ENCODE data around the gene ID2.

- no peak for TF ChIP-seq CTCF (IDR thresholded peaks at IDR 0.05)
- no peak for TF ChIP-seq POLR2A (IDR thresholded peaks at IDR 0.05)
These were observed 31.6 kb upstream of the ID2 start for GRCh38 chr2:8650256-8650655.
